Measurements from ENCODE around the gene GAREM2.

The GAREM2 gene

GRCh38 chr2:26128176-26128575 lies 44.7 kb upstream of the GAREM2 start:
- H3K27ac ChIP-seq (replicated peaks): no peak overlapping the region
- H3K4me3 ChIP-seq (replicated peaks; ENCODE audit: insufficient read depth, low read length): no peak overlapping the region
- no peak for DNase-seq (ENCODE audit: low read depth in 1 of 2, low spot score in 1 of 2)
- no peaks in the 10 kb centered on the region for H3K27me3 ChIP-seq (ENCODE audit: insufficient read depth, poor library complexity, severe bottlenecking)
- TF ChIP-seq POLR2AphosphoS5 (IDR thresholded peaks at IDR 0.05; ENCODE audit: low read depth): no peak
- TF ChIP-seq SPI1 (IDR thresholded peaks at IDR 0.05; ENCODE audit: borderline replicate concordance, low read depth): no peak
- no peak for TF ChIP-seq CTCF (IDR thresholded peaks at IDR 0.05; ENCODE audit: insufficient read depth, low read length)
- TF ChIP-seq GABPA (IDR thresholded peaks at IDR 0.05; ENCODE audit: low read depth): no peak
- TF ChIP-seq REST (IDR thresholded peaks at IDR 0.05; ENCODE audit: insufficient replicate concordance, low read depth): no peak

DNA sequence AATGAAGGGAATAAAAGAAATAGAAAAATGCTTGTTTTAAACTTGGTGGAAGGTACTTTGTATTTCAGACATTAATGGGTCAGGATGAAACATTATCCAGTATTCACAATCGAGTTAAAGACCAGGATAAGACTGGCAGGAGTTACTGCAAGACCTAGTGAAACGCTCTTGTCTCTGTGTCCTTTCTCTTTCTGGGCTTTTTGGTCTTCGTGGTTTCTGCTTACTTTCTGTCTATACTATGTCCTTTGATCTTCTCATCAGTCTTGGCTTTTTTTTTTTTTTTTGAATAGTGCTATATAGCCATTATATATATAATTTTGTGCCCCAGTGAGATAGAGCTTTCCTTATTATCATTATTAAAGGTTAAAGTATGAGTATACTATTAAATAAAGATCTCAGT lies 42.1 kb upstream of the GAREM2 start:
- H3K27me3 ChIP-seq (ENCODE audit: insufficient read depth, poor library complexity, severe bottlenecking): no peaks in the 10 kb centered on the region
- TF ChIP-seq POLR2AphosphoS5 (IDR thresholded peaks at IDR 0.05; ENCODE audit: low read depth) (no peak), SPI1 (IDR thresholded peaks at IDR 0.05; ENCODE audit: borderline replicate concordance, low read depth) (no peak), GABPA (IDR thresholded peaks at IDR 0.05; ENCODE audit: low read depth) (no peak), CTCF (IDR thresholded peaks at IDR 0.05; ENCODE audit: insufficient read depth, low read length) (no peak), REST (IDR thresholded peaks at IDR 0.05; ENCODE audit: insufficient replicate concordance, low read depth) (no peak)
- H3K27ac ChIP-seq (replicated peaks): no peak overlapping the region
- DNase-seq (ENCODE audit: low read depth in 1 of 2, low spot score in 1 of 2): no peak
- H3K4me3 ChIP-seq (replicated peaks; ENCODE audit: insufficient read depth, low read length): no peak overlapping the region

DNA sequence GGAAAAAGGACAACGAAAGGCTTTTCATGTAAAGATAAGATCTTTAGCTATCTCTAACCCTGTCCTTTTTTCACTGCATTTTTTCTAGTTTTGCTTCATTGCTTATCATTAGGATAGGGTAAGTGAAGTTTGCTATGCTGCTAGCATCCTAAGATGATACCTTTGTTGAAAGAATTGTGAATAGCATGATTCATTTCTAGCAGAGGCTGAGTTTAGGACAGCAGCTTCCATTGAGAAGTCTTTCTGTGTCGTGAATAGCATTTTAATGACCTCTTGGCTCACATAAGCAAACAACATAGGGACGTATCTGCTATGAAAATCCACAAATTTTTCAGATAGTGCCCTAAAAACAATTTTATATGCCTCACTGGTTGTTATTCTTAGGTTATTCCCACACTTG lies 36.4 kb upstream of the GAREM2 start:
- Histone ChIP-seq H3K27ac (replicated peaks) (no peak overlapping the region), H3K4me3 (replicated peaks; ENCODE audit: insufficient read depth, low read length) (no peak overlapping the region), H3K27me3 (ENCODE audit: insufficient read depth, poor library complexity, severe bottlenecking) (no peaks in the 10 kb centered on the region)
- no peak for TF ChIP-seq GABPA (IDR thresholded peaks at IDR 0.05; ENCODE audit: low read depth)
- TF ChIP-seq POLR2AphosphoS5 (IDR thresholded peaks at IDR 0.05; ENCODE audit: low read depth): no peak
- no peak for TF ChIP-seq REST (IDR thresholded peaks at IDR 0.05; ENCODE audit: insufficient replicate concordance, low read depth)
- no peak for TF ChIP-seq SPI1 (IDR thresholded peaks at IDR 0.05; ENCODE audit: borderline replicate concordance, low read depth)
- no peak for TF ChIP-seq CTCF (IDR thresholded peaks at IDR 0.05; ENCODE audit: insufficient read depth, low read length)
- DNase-seq (ENCODE audit: low read depth in 1 of 2, low spot score in 1 of 2): no peak
